Psoas muscle (tissue), 8 donors: ENCODE measurements around the gene KRTAP11-1. TPM values are rescaled to one million over a fixed set of nuclear protein-coding genes. Genes with fewer than 3 reads are reported as not detected.

Experiments
- ATAC-seq, 4 donors: fragments of 200-7000 bp; cut with Tn5 transposase; one replicate each; pipeline ENCODE4 v1.9.1; 2020; ENCODE audit warnings: moderate library complexity in 3 of 4, mild to moderate bottlenecking in 2 of 4
- DNase-seq, 2 donors: peaks; one replicate each; pipeline ENCODE4 v3.0.0-alpha.2; 2020
- H3K27ac ChIP-seq: fragments of 200-600 bp; one replicate; pipeline ENCODE4 v1.8.0; 2022
- H3K27me3 ChIP-seq, 3 donors: fragments of 200-600 bp in 1 of 3; one replicate each; pipeline versions ENCODE4 v1.6.1 to v1.8.0; 2013 to 2022; ENCODE audit warnings: low read length in 2 of 3, mild to moderate bottlenecking in 2 of 3, moderate library complexity in 1 of 3; ENCODE audit not compliant: insufficient read depth in 3 of 3
- H3K36me3 ChIP-seq, 2 donors: fragments of 200-600 bp in 1 of 2; one replicate each; pipeline versions ENCODE4 v1.6.1 to v1.8.0; 2013 to 2022; ENCODE audit warnings: low read depth in 1 of 2, mild to moderate bottlenecking in 1 of 2, moderate library complexity in 1 of 2; ENCODE audit not compliant: insufficient read depth in 1 of 2
- H3K4me1 ChIP-seq: fragments of 200-600 bp; one replicate; pipeline ENCODE4 v1.8.0; 2022
- H3K4me3 ChIP-seq: fragments of 200-600 bp; one replicate; pipeline ENCODE4 v1.8.0; 2022; ENCODE audit warnings: mild to moderate bottlenecking
- H3K9me3 ChIP-seq: fragments of 200-600 bp; one replicate; pipeline ENCODE4 v1.8.0; 2022
- WGBS, 3 donors: extraction: QIAGEN DNeasy Blood & Tissue Kit; methylation state at CpG; one replicate each; pipeline versions ENCODE4 v1.1.6 to v1.1.7; 2013; 5-methylcytosine and 5-hydroxymethylcytosine counted together
- intact Hi-C, 2 donors: fragments of 100-400 bp; cut with DNase I; formaldehyde crosslinking; loops; one replicate each; pipeline versions ENCODE4 v1.11.0 to v1.14.2; 2022
- long read RNA-seq, 2 donors: library from polyadenylated mRNA; unstranded; transcript quantifications; one replicate each; pipeline ENCODE4 v2.0.0, GENCODE V29; 2021
- polyA plus RNA-seq, 3 donors: library from polyadenylated mRNA; stranded (reverse); fragments of 200-250 nt; gene quantifications; one replicate each; pipeline ENCODE4 v1.2.3, GENCODE V29; 2013
- total RNA-seq, 4 donors: library from RNA; stranded (reverse); fragmentation: NEBNext Ultra II Directional in 2 of 4; extraction: Animal tissue kit (Norgen Biotek cat#: 25700) in 2 of 4; gene quantifications; one replicate each; pipeline versions ENCODE4 v1.2.1 to v1.2.4, GENCODE V29; 2021 to 2023
- TF ChIP-seq, protein P1 (sequence below): fragments of 200-600 bp; IDR thresholded peaks from one replicate; pipeline ENCODE4 v1.8.0; 2022; ENCODE audit warnings: antibody characterized with exemption
- donor health status: healthy with polysubstance abuse.
- donor health status: DM: no; HTN: no; CAD: no; lungs with moderate emphysema.
- donor health status: Bipolar disorder and iron deficiency.
- donor health status: healthy.
- donor health status: DM: yes; HTN: yes; CAD: no.
- donor health status: DM: no; HTN: no; CAD: no.
- donor health status: DM: no; HTN: no; CAD: no.
- donor health status: DM: yes; HTN: yes; CAD: no.

Gene KRTAP11-1
- not detected for total RNA-seq
- polyA plus RNA-seq = not detected
- long read RNA-seq, donor 1 = 0 reads
- long read RNA-seq, donor 2 = 0 reads

DNA sequence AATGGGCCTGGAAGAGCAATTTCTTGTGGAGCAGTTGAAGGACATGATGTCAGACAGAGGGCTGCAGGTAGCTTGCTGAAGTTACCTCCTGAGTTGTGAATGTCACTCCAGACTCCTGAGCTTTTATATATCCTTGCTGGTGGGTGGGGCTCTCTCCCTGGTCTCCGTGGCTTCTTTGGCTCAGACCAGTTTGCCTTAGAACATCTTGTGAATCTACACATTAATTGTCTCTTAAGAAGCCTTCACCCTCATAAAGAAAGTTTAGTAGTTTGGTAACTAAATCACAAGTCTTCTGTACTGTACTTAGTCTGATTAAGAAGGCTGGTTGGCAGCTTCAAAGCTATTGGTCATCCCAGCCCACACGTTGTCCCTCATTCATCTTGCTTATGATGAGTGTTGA lies at the start of gene KRTAP11-1:
TSS of gene KRTAP11-1 (minus strand) at position 101 of the 400 bp plus-strand sequence. CDS start at position 45, 56 bp downstream.
- intact Hi-C loops = no loop called here
- no peak within 1 kb of the TSS for H3K27ac ChIP-seq
- H3K4me1 ChIP-seq = no peaks in the 10 kb centered on the region
- TF ChIP-seq, protein P1, sequence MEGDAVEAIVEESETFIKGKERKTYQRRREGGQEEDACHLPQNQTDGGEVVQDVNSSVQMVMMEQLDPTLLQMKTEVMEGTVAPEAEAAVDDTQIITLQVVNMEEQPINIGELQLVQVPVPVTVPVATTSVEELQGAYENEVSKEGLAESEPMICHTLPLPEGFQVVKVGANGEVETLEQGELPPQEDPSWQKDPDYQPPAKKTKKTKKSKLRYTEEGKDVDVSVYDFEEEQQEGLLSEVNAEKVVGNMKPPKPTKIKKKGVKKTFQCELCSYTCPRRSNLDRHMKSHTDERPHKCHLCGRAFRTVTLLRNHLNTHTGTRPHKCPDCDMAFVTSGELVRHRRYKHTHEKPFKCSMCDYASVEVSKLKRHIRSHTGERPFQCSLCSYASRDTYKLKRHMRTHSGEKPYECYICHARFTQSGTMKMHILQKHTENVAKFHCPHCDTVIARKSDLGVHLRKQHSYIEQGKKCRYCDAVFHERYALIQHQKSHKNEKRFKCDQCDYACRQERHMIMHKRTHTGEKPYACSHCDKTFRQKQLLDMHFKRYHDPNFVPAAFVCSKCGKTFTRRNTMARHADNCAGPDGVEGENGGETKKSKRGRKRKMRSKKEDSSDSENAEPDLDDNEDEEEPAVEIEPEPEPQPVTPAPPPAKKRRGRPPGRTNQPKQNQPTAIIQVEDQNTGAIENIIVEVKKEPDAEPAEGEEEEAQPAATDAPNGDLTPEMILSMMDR = no peak
- ATAC-seq (no peak), DNase-seq (no peak)
- no peaks in the 10 kb centered on the region for H3K36me3 ChIP-seq
- no peaks in the 10 kb centered on the region for H3K27me3 ChIP-seq
- 83 to 86% (median 84%) methylated on average over 2 of the region's 2 CpGs for WGBS, 3 donors
- H3K9me3 ChIP-seq = no peaks in the 10 kb centered on the region
- H3K4me3 ChIP-seq = no peak within 1 kb of the TSS

DNA sequence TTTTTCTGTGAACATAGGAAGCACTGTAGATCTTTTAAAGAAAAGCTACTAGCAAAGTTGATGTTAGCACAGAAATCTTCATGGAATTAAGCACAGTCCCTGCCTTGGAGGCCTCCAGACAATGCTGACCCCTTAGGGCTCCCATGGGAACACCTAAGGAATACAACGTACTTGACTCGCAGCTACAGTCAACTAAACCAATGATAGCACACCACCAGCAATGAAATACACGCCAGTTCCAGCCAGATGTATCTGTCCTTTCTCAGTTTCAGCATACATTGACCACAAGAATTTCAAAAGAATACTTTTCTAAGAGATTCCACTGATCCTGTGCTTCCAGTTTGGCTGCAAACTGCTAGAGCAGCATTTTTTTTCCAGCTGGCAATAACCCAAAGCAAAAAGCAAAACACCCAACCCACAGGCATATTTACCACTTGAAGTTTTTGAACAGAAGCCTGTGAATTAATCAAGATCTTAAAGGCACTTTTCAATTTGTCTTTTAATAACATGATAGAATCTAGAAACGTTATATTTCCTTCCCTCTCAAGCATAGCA lies 42.8 kb upstream of the KRTAP11-1 start:
- TF ChIP-seq, protein P1 = no peak
- Histone ChIP-seq H3K9me3 (no peaks in the 10 kb centered on the region), H3K4me3 (no peak overlapping the region), H3K4me1 (no peaks in the 10 kb centered on the region), H3K27ac (no peak overlapping the region), H3K36me3 (no peaks in the 10 kb centered on the region), H3K27me3 (no peaks in the 10 kb centered on the region)
- DNase-seq (no peak), ATAC-seq (no peak)
- intact Hi-C loops = no loop called here
- WGBS, 3 donors = 24 to 40% (median 28%) methylated on average over 4 of the region's 4 CpGs

DNA sequence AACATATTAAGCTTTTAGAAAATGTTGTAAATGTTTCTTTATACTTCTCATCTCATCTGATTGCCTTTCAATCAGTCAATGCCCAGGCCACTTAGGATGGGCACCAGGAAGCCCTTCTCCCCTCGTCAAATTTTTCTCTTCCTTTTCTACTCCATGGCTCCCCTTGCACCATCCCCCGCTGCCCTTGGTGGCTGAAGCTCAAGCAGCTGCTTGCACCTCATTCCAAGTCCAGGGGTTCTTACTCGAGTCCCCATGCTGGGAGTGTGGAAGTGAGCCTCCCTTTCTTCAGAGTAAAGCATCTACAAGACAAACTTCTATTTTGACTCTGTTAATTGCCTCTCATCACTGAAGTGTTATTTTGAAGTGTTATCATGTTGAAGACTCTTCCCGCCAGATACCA lies 39.7 kb upstream of the KRTAP11-1 start:
- no peak overlapping the region for H3K4me3 ChIP-seq
- no peaks in the 10 kb centered on the region for H3K27me3 ChIP-seq
- intact Hi-C loops = no loop called here
- TF ChIP-seq, protein P1 = no peak
- DNase-seq = no peak
- no peak for ATAC-seq
- no peaks in the 10 kb centered on the region for H3K36me3 ChIP-seq
- 69 to 72% (median 70%) methylated on average over 4 of the region's 4 CpGs for WGBS, 3 donors
- no peaks in the 10 kb centered on the region for H3K9me3 ChIP-seq
- no peak overlapping the region for H3K27ac ChIP-seq
- no peaks in the 10 kb centered on the region for H3K4me1 ChIP-seq

- H3K27me3 ChIP-seq = no peaks in the 10 kb centered on the region
- H3K9me3 ChIP-seq = no peaks in the 10 kb centered on the region
- TF ChIP-seq, protein P1 = no peak
- H3K27ac ChIP-seq = no peak overlapping the region
- intact Hi-C loops = no loop called here
- DNase-seq (no peak), ATAC-seq (no peak)
- H3K36me3 ChIP-seq = no peaks in the 10 kb centered on the region
- 87 to 96% (median 88%) methylated on average over 1 of the region's 1 CpG for WGBS, 3 donors
- H3K4me1 ChIP-seq = no peaks in the 10 kb centered on the region
- no peak overlapping the region for H3K4me3 ChIP-seq
Measured at GRCh38 chr21:30917557-30917956, 36.2 kb upstream of the KRTAP11-1 start.

GRCh38 chr21:30900881-30901280 lies 19.5 kb upstream of the KRTAP11-1 start:
- DNase-seq = no peak
- H3K27me3 ChIP-seq = no peaks in the 10 kb centered on the region
- H3K27ac ChIP-seq = no peak overlapping the region
- H3K4me3 ChIP-seq = no peak overlapping the region
- TF ChIP-seq, protein P1 = no peak
- no peak for ATAC-seq
- WGBS, 3 donors = 61 to 76% (median 72%) methylated on average over 4 of the region's 4 CpGs
- intact Hi-C loops = no loop called here
- H3K4me1 ChIP-seq = no peaks in the 10 kb centered on the region
- no peaks in the 10 kb centered on the region for H3K36me3 ChIP-seq
- H3K9me3 ChIP-seq = no peaks in the 10 kb centered on the region
